Heart right ventricle (tissue), 16 donors: ENCODE data around the gene HNRNPM. TPM values are rescaled to one million over a fixed set of nuclear protein-coding genes. Genes with fewer than 3 reads are reported as not detected.

ENCODE experiments used
- ATAC-seq, 8 donors: fragments of 200-7000 bp; cut with Tn5 transposase; one replicate each; pipeline ENCODE4 v1.9.1; 2020; ENCODE audit warnings: mild to moderate bottlenecking in 8 of 8, moderate library complexity in 8 of 8, moderate number of reproducible peaks in 1 of 8
- DNase-seq, 2 donors: peaks; one replicate each; pipeline ENCODE4 v3.0.0-alpha.2; 2020
- H3K27ac ChIP-seq, 10 donors: fragments of 200-600 bp; sonication (generic) in 2 of 10; one replicate each; pipeline versions ENCODE4 v1.5.0 to v1.8.0; 2020 to 2022; ENCODE audit warnings: mild to moderate bottlenecking in 3 of 10
- H3K27me3 ChIP-seq, 7 donors: fragments of 200-600 bp; one replicate each; pipeline ENCODE4 v1.8.0; 2021 to 2022; ENCODE audit warnings: mild to moderate bottlenecking in 2 of 7
- H3K36me3 ChIP-seq, 9 donors: fragments of 200-600 bp; sonication (generic) in 1 of 9; one replicate each; pipeline versions ENCODE4 v1.5.0 to v1.8.0; 2020 to 2022; ENCODE audit warnings: mild to moderate bottlenecking in 2 of 9
- H3K4me1 ChIP-seq, 9 donors: fragments of 200-600 bp; sonication (generic) in 1 of 9; one replicate each; pipeline versions ENCODE4 v1.5.0 to v1.8.0; 2020 to 2022; ENCODE audit warnings: mild to moderate bottlenecking in 4 of 9
- H3K4me3 ChIP-seq, 10 donors: fragments of 200-600 bp; sonication (generic) in 2 of 10; one replicate each; pipeline versions ENCODE4 v1.5.0 to v1.8.0; 2020 to 2022; ENCODE audit warnings: mild to moderate bottlenecking in 7 of 10, moderate library complexity in 2 of 10
- H3K9me3 ChIP-seq, 11 donors: fragments of 200-600 bp in 10 of 11; sonication (generic) in 2 of 11; one replicate each; pipeline versions ENCODE4 v1.5.0 to v1.8.0; 2013 to 2022; ENCODE audit warnings: mild to moderate bottlenecking in 2 of 11, control low read depth in 1 of 11, moderate library complexity in 1 of 11
- CTCF ChIP-seq, 9 donors: fragments of 200-600 bp; sonication (generic) in 2 of 9; IDR thresholded peaks; one replicate each; pipeline versions ENCODE4 v1.5.0 to v1.8.0; 2021 to 2022; ENCODE audit warnings: antibody characterized with exemption in 9 of 9, mild to moderate bottlenecking in 5 of 9, moderate library complexity in 1 of 9
- WGBS, 2 donors: extraction: QIAGEN DNeasy Blood & Tissue Kit; methylation state at CpG; one replicate each; pipeline ENCODE4 v1.1.7; 2013; ENCODE audit warnings: inconsistent platforms in 1 of 2; 5-methylcytosine and 5-hydroxymethylcytosine counted together
- intact Hi-C, 10 donors: fragments of 100-400 bp; cut with DNase I; formaldehyde crosslinking; loops; one replicate each; pipeline versions ENCODE4 v1.11.1 to v1.14.2; 2022
- polyA plus RNA-seq, 2 donors: library from polyadenylated mRNA; stranded (reverse); fragments of 200-250 nt; gene quantifications; one replicate each; pipeline ENCODE4 v1.2.3, GENCODE V29; 2013
- total RNA-seq, 10 donors: library from RNA; stranded (reverse); fragmentation: NEBNext Ultra II Directional in 3 of 10; extraction: Animal tissue kit (Norgen Biotek cat#: 25700) in 3 of 10; gene quantifications; one replicate each; pipeline versions ENCODE4 v1.2.1 to v1.2.4, GENCODE V29; 2021 to 2023
- donor health status: Arrhythmogenic right ventricular cardiomyopathy.
- donor health status: ischemic (EF 13 %, LVEDD 7.1; RV severe dilation, severe dysfunction).
- donor health status: healthy with polysubstance abuse.
- donor health status: DM: no; HTN: yes; CAD: no.
- donor health status: DM: no; HTN: no; CAD: no.
- donor health status: ischemic (EF 25% LVEDD 6.9; RV normal size, moderate dysfunction).
- donor health status: ischemic (EF 25% LVEDD 5.7; RV mildly dilated, moderate dysfunction).
- donor health status: healthy.
- donor health status: DM: yes; HTN: yes; CAD: no.
- donor health status: Ischemic cardiomyopathy.
- donor health status: ischemic (EF 35%, LVEDD 5.7; RV mildly dilated, moderate dysfunction).
- donor health status: nonischemic (EF 11% LVEDD 7.7; RV severe dilation, severe dysfunction).
- donor health status: DM: yes; HTN: yes; CAD: no.
- donor health status: PGD.
- donor health status: ischemic (EF 29% LVEDD 5.4; RV normal size, mild dysfunction).
- donor health status: nonischemic (EF 23%, LVEDD 6.1; RV moderate dilation, normal function).

Gene HNRNPM
- total and polyA plus RNA-seq, 12 donors: 48.5 to 127 (median 93.9) TPM

GRCh38 chr19:8396563-8397203 is 48.1 kb upstream of the HNRNPM start:
- peaks cover 34 to 71% (median 63%) of the 10 kb centered on the region in 9 donors for H3K4me1 ChIP-seq

GRCh38 chr19:8397271-8397670 is 47.5 kb upstream of the HNRNPM start:
- H3K27ac ChIP-seq: peak overlapping the region in 7 of 10 donors; percentile 1 to 62 (median 48)
- intact Hi-C loops: loop anchor here in 7 of 10 donors (2.0 to 10.0 kb wide), 5 partner anchors 40 to 60 kb away; partner anchors contain the start of gene KANK3 (in 1 of the 7)

More at GRCh38 chr19:8396563-8397203, 48.1 kb upstream of the HNRNPM start:
- DNase-seq: peak; percentile 55 to 79
- TF ChIP-seq CTCF (IDR thresholded peaks at IDR 0.05): peak; percentile 45 to 78 (median 66)
- Histone ChIP-seq H3K9me3 (no peaks in the 10 kb centered on the region), H3K4me3 (no peak overlapping the region), H3K27me3 (no peaks in the 10 kb centered on the region), H3K36me3 (peaks cover 0 to 32% (median 12%) of the 10 kb centered on the region in 9 donors), H3K27ac (peak overlapping the region in 4 of 10 donors; percentile 15 to 100 (median 50))
- peak; percentile 5 to 59 (median 36) for ATAC-seq
- intact Hi-C loops: loop anchor here in 8 of 10 donors (1.0 to 10.0 kb wide), 6 partner anchors 39 to 61 kb away; partner anchors contain the start of gene KANK3 (in 1 of the 8)
- 57 to 61% methylated on average over 21 to 22 of the region's 22 CpGs for WGBS, 2 donors

GRCh38 chr19:8397746-8398310 is 46.9 kb upstream of the HNRNPM start:
- intact Hi-C loops: loop anchor here in 7 of 10 donors (2.0 to 10.0 kb wide), 5 partner anchors 41 to 59 kb away; partner anchors contain the start of gene KANK3 (in 1 of the 7)
- no peak overlapping the region for H3K4me3 ChIP-seq
- peaks cover under 1 to 44% (median 24%) of the 10 kb centered on the region in 9 donors for H3K36me3 ChIP-seq
- DNase-seq: no peak
- ATAC-seq: peak in 2 of 8 donors; percentile 1 to 5
- no peaks in the 10 kb centered on the region for H3K27me3 ChIP-seq
- no peak for TF ChIP-seq CTCF (IDR thresholded peaks at IDR 0.05)
- WGBS, 2 donors: 75 to 76% methylated on average over 10 of the region's 10 CpGs
- peaks cover 30 to 60% (median 51%) of the 10 kb centered on the region in 9 donors for H3K4me1 ChIP-seq
- H3K27ac ChIP-seq: peak overlapping the region in 6 of 10 donors; percentile 1 to 62 (median 49)
- no peaks in the 10 kb centered on the region for H3K9me3 ChIP-seq

More at GRCh38 chr19:8397271-8397670, 47.5 kb upstream of the HNRNPM start:
- no peaks in the 10 kb centered on the region for H3K9me3 ChIP-seq
- peaks cover 30 to 65% (median 57%) of the 10 kb centered on the region in 9 donors for H3K4me1 ChIP-seq
- no peak for ATAC-seq
- H3K36me3 ChIP-seq: peaks cover 0 to 38% (median 18%) of the 10 kb centered on the region in 9 donors
- 39 to 47% methylated on average over 7 of the region's 7 CpGs for WGBS, 2 donors
- no peak for DNase-seq
- TF ChIP-seq CTCF (IDR thresholded peaks at IDR 0.05): no peak
- H3K4me3 ChIP-seq: no peak overlapping the region
- H3K27me3 ChIP-seq: no peaks in the 10 kb centered on the region

GRCh38 chr19:8398311-8398771 is 46.4 kb upstream of the HNRNPM start:
- Histone ChIP-seq H3K9me3 (no peaks in the 10 kb centered on the region), H3K27me3 (no peaks in the 10 kb centered on the region), H3K36me3 (peaks cover 2 to 49% (median 29%) of the 10 kb centered on the region in 9 donors), H3K27ac (peak overlapping the region in 1 of 10 donors; percentile 50), H3K4me1 (peaks cover 27 to 54% (median 46%) of the 10 kb centered on the region in 9 donors), H3K4me3 (no peak overlapping the region)
- 40 to 50% methylated on average over 9 of the region's 9 CpGs for WGBS, 2 donors
- TF ChIP-seq CTCF (IDR thresholded peaks at IDR 0.05): no peak
- intact Hi-C loops: loop anchor here in 5 of 10 donors (5.0 to 10.0 kb wide), 4 partner anchors 41 to 59 kb away; partner anchors contain the start of gene KANK3 (in 1 of the 5)
- ATAC-seq (no peak), DNase-seq (no peak)
